Measurements from ENCODE around the gene CXXC1.

Gene CXXC1

DNA sequence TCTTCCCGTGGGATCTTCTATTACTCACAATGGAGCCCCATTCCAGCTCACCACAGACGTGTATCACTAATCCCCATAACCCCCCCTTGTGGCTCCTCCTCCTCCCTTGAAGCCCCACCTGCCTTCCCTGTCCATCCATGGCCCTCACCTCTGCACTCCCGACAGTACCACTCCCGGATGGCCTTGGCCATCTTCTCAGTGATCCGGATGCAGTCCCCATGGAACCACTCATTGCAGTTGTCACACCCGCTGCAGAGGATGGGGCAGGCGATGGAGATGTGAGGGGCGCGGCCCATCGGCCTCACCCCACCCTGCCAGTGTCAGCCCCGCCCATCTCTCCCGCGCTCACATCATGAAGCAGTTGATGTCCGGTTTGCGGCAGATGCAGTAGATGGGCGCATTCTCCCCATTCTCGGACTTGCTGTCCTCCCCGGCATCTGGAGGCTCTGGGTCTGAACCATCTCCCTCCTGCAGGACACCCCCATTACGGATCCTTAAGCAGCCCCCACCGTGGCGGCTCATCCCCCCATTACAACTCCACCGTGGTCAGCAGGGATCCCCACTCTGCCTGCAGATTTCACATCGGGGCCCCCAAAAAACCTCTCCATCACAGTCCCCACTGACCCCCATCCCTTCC, 983 bp downstream of the CXXC1 start:
- H3K9me3 ChIP-seq (ENCODE audit: control extremely low read depth in 1 of 5, control insufficient read depth in 4 of 5, insufficient read depth in 2 of 5, low read depth in 1 of 5, low read length in 4 of 5): no peaks in the 10 kb centered on the region
- WGBS (ENCODE audit: insufficient coverage): 35% methylated on average over 22 of the region's 23 CpGs
- H3K27me3 ChIP-seq (replicated peaks in 2 of 5; ENCODE audit: control insufficient read depth in 4 of 5, insufficient read depth in 5 of 5, low read length in 4 of 5): no peaks in the 10 kb centered on the region
- H3K36me3 ChIP-seq (ENCODE audit: control insufficient read depth in 4 of 4, insufficient read depth in 4 of 4, low read length in 3 of 4): peaks cover 2 to 44% (median 28%) of the 10 kb centered on the region in 4 experiments
- POLR2A ChIA-PET: no interaction called here
- CTCF ChIA-PET: no interaction called here
- H3K27ac ChIP-seq (ENCODE audit: insufficient read depth in 1 of 2, low read depth in 1 of 2, low read length in 2 of 2, poor library complexity in 1 of 2, severe bottlenecking in 2 of 2): peak overlapping the region in 1 of 2 experiments; percentile 88
- peak in 2 of 3 donors; percentile 14 to 23 for DNase-seq
- H3K4me1 ChIP-seq (ENCODE audit: control extremely low read depth in 1 of 4, control insufficient read depth in 4 of 4, insufficient read depth in 4 of 4, low read length in 3 of 4): peaks cover 2 to 22% (median 20%) of the 10 kb centered on the region in 4 experiments
- H3K4me3 ChIP-seq (ENCODE audit: control insufficient read depth in 1 of 7, extremely low read depth in 1 of 7, insufficient read depth in 4 of 7, low read depth in 2 of 7, low read length in 6 of 7): peak overlapping the region; percentile 91 to 98 (median 98)

GRCh38 chr18:50285631-50286321, 1.7 kb downstream of the CXXC1 start:
- no peaks in the 10 kb centered on the region for H3K27me3 ChIP-seq (replicated peaks in 2 of 5; ENCODE audit: control insufficient read depth in 4 of 5, insufficient read depth in 5 of 5, low read length in 4 of 5)
- H3K9me3 ChIP-seq (ENCODE audit: control extremely low read depth in 1 of 5, control insufficient read depth in 4 of 5, insufficient read depth in 2 of 5, low read depth in 1 of 5, low read length in 4 of 5): no peaks in the 10 kb centered on the region
- ChIA-PET POLR2A (no interaction called here), CTCF (no interaction called here)
- H3K36me3 ChIP-seq (ENCODE audit: control insufficient read depth in 4 of 4, insufficient read depth in 4 of 4, low read length in 3 of 4): peaks cover 2 to 44% (median 28%) of the 10 kb centered on the region in 4 experiments
- peak overlapping the region in 3 of 7 experiments; percentile 96 to 98 (median 98) for H3K4me3 ChIP-seq (ENCODE audit: control insufficient read depth in 1 of 7, extremely low read depth in 1 of 7, insufficient read depth in 4 of 7, low read depth in 2 of 7, low read length in 6 of 7)
- WGBS (ENCODE audit: insufficient coverage): over 99% methylated on average over 18 of the region's 24 CpGs
- H3K27ac ChIP-seq (ENCODE audit: insufficient read depth in 1 of 2, low read depth in 1 of 2, low read length in 2 of 2, poor library complexity in 1 of 2, severe bottlenecking in 2 of 2): no peak overlapping the region
- no peak for DNase-seq
- peaks cover 2 to 27% (median 22%) of the 10 kb centered on the region in 4 experiments for H3K4me1 ChIP-seq (ENCODE audit: control extremely low read depth in 1 of 4, control insufficient read depth in 4 of 4, insufficient read depth in 4 of 4, low read length in 3 of 4)

DNA sequence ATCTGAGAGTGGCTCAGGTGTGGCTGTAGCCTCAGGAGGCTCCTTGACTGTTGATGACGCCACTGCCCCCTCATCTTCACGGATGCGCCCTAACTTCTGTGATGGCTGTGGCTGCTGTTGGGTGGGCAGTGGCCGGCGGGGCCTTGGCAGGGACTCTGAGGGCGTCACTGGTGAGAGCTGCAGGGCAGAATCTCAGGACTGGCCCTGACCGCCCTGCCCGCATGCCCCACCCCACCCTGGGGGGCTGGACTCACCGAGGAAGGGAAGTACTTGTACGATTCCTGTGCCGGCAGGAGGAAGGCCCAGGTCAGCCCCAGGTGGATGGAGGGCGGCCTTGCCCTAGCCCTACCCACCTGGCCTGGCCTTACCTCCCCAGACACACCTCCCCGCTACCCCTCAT, 2.4 kb downstream of the CXXC1 start:
- 93% methylated on average over 10 of the region's 13 CpGs for WGBS (ENCODE audit: insufficient coverage)
- peaks cover 2 to 44% (median 28%) of the 10 kb centered on the region in 4 experiments for H3K36me3 ChIP-seq (ENCODE audit: control insufficient read depth in 4 of 4, insufficient read depth in 4 of 4, low read length in 3 of 4)
- no peaks in the 10 kb centered on the region for H3K9me3 ChIP-seq (ENCODE audit: control extremely low read depth in 1 of 5, control insufficient read depth in 4 of 5, insufficient read depth in 2 of 5, low read depth in 1 of 5, low read length in 4 of 5)
- CTCF ChIA-PET: no interaction called here
- no peak overlapping the region for H3K27ac ChIP-seq (ENCODE audit: insufficient read depth in 1 of 2, low read depth in 1 of 2, low read length in 2 of 2, poor library complexity in 1 of 2, severe bottlenecking in 2 of 2)
- POLR2A ChIA-PET: no interaction called here
- no peak overlapping the region for H3K4me3 ChIP-seq (ENCODE audit: control insufficient read depth in 1 of 7, extremely low read depth in 1 of 7, insufficient read depth in 4 of 7, low read depth in 2 of 7, low read length in 6 of 7)
- no peak for DNase-seq
- no peaks in the 10 kb centered on the region for H3K27me3 ChIP-seq (replicated peaks in 2 of 5; ENCODE audit: control insufficient read depth in 4 of 5, insufficient read depth in 5 of 5, low read length in 4 of 5)
- H3K4me1 ChIP-seq (ENCODE audit: control extremely low read depth in 1 of 4, control insufficient read depth in 4 of 4, insufficient read depth in 4 of 4, low read length in 3 of 4): peaks cover 2 to 33% (median 29%) of the 10 kb centered on the region in 4 experiments

GRCh38 chr18:50284255-50284885, 3.1 kb downstream of the CXXC1 start:
- Histone ChIP-seq H3K36me3 (ENCODE audit: control insufficient read depth in 4 of 4, insufficient read depth in 4 of 4, low read length in 3 of 4) (peaks cover 2 to 49% (median 28%) of the 10 kb centered on the region in 4 experiments), H3K4me1 (ENCODE audit: control extremely low read depth in 1 of 4, control insufficient read depth in 4 of 4, insufficient read depth in 4 of 4, low read length in 3 of 4) (peaks cover 2 to 40% (median 34%) of the 10 kb centered on the region in 4 experiments), H3K27ac (ENCODE audit: insufficient read depth in 1 of 2, low read depth in 1 of 2, low read length in 2 of 2, poor library complexity in 1 of 2, severe bottlenecking in 2 of 2) (no peak overlapping the region), H3K9me3 (ENCODE audit: control extremely low read depth in 1 of 5, control insufficient read depth in 4 of 5, insufficient read depth in 2 of 5, low read depth in 1 of 5, low read length in 4 of 5) (no peaks in the 10 kb centered on the region), H3K27me3 (replicated peaks in 2 of 5; ENCODE audit: control insufficient read depth in 4 of 5, insufficient read depth in 5 of 5, low read length in 4 of 5) (no peaks in the 10 kb centered on the region), H3K4me3 (ENCODE audit: control insufficient read depth in 1 of 7, extremely low read depth in 1 of 7, insufficient read depth in 4 of 7, low read depth in 2 of 7, low read length in 6 of 7) (no peak overlapping the region)
- WGBS (ENCODE audit: insufficient coverage): over 99% methylated on average over 15 of the region's 15 CpGs
- ChIA-PET CTCF (interaction anchor here (1.6 kb wide), 1 partner anchor 15 kb away, joined by 3 read pairs; no protein-coding TSS in a partner anchor), POLR2A (no interaction called here)
- no peak for DNase-seq

GRCh38 chr18:50283469-50284209, 3.9 kb downstream of the CXXC1 start:
- Histone ChIP-seq H3K36me3 (ENCODE audit: control insufficient read depth in 4 of 4, insufficient read depth in 4 of 4, low read length in 3 of 4) (peaks cover 8 to 56% (median 31%) of the 10 kb centered on the region in 4 experiments), H3K4me1 (ENCODE audit: control extremely low read depth in 1 of 4, control insufficient read depth in 4 of 4, insufficient read depth in 4 of 4, low read length in 3 of 4) (peaks cover 2 to 45% (median 34%) of the 10 kb centered on the region in 4 experiments), H3K4me3 (ENCODE audit: control insufficient read depth in 1 of 7, extremely low read depth in 1 of 7, insufficient read depth in 4 of 7, low read depth in 2 of 7, low read length in 6 of 7) (no peak overlapping the region), H3K27ac (ENCODE audit: insufficient read depth in 1 of 2, low read depth in 1 of 2, low read length in 2 of 2, poor library complexity in 1 of 2, severe bottlenecking in 2 of 2) (no peak overlapping the region), H3K27me3 (replicated peaks in 2 of 5; ENCODE audit: control insufficient read depth in 4 of 5, insufficient read depth in 5 of 5, low read length in 4 of 5) (no peaks in the 10 kb centered on the region), H3K9me3 (ENCODE audit: control extremely low read depth in 1 of 5, control insufficient read depth in 4 of 5, insufficient read depth in 2 of 5, low read depth in 1 of 5, low read length in 4 of 5) (no peaks in the 10 kb centered on the region)
- 93% methylated on average over 27 of the region's 29 CpGs for WGBS (ENCODE audit: insufficient coverage)
- no peak for DNase-seq
- CTCF ChIA-PET: interaction anchor here (1.6 to 2.8 kb wide), 2 partner anchors 15 to 17 kb away, joined by 3 to 8 read pairs; partner anchors contain the start of gene CFAP53
- POLR2A ChIA-PET: no interaction called here

- 96% methylated on average over 40 of the region's 42 CpGs for WGBS (ENCODE audit: insufficient coverage)
- ChIA-PET POLR2A (no interaction called here), CTCF (interaction anchor here (1.6 to 2.8 kb wide), 3 partner anchors 12 to 16 kb away, joined by 3 to 8 read pairs (median 5); partner anchors contain the start of gene CFAP53)
- no peak overlapping the region for H3K27ac ChIP-seq (ENCODE audit: insufficient read depth in 1 of 2, low read depth in 1 of 2, low read length in 2 of 2, poor library complexity in 1 of 2, severe bottlenecking in 2 of 2)
- no peaks in the 10 kb centered on the region for H3K27me3 ChIP-seq (replicated peaks in 2 of 5; ENCODE audit: control insufficient read depth in 4 of 5, insufficient read depth in 5 of 5, low read length in 4 of 5)
- peak overlapping the region in 2 of 7 experiments; percentile 95 to 100 for H3K4me3 ChIP-seq (ENCODE audit: control insufficient read depth in 1 of 7, extremely low read depth in 1 of 7, insufficient read depth in 4 of 7, low read depth in 2 of 7, low read length in 6 of 7)
- no peaks in the 10 kb centered on the region for H3K9me3 ChIP-seq (ENCODE audit: control extremely low read depth in 1 of 5, control insufficient read depth in 4 of 5, insufficient read depth in 2 of 5, low read depth in 1 of 5, low read length in 4 of 5)
- H3K4me1 ChIP-seq (ENCODE audit: control extremely low read depth in 1 of 4, control insufficient read depth in 4 of 4, insufficient read depth in 4 of 4, low read length in 3 of 4): peaks cover 0 to 40% (median 34%) of the 10 kb centered on the region in 4 experiments
- peaks cover 11 to 63% (median 36%) of the 10 kb centered on the region in 4 experiments for H3K36me3 ChIP-seq (ENCODE audit: control insufficient read depth in 4 of 4, insufficient read depth in 4 of 4, low read length in 3 of 4)
- DNase-seq: no peak
Observed at GRCh38 chr18:50282521-50283335, 4.8 kb downstream of the CXXC1 start.

Data from common myeloid progenitor, CD34-positive (primary cell).